Gastroesophageal sphincter (tissue), 4 donors: ENCODE data around the gene ZNF562. TPM values are rescaled to one million over a fixed set of nuclear protein-coding genes. Genes with fewer than 3 reads are reported as not detected.

Experiments used
- ATAC-seq: fragments of 150-250 bp; one replicate; pipeline ENCODE4 v1.9.1; 2016; ENCODE audit warnings: mild to moderate bottlenecking, moderate library complexity
- H3K27ac ChIP-seq, 4 donors: fragments of 200-600 bp; sonication (generic) in 3 of 4; 1 replicate in 3 of 4; 2 replicates in 1 of 4; pipeline ENCODE4 v1.5.1; 2016 to 2019
- H3K27me3 ChIP-seq: fragments of 200-600 bp; sonication (generic); one replicate; pipeline ENCODE4 v1.5.1; 2019
- H3K36me3 ChIP-seq, 2 donors: fragments of 200-600 bp; sonication (generic); one replicate each; pipeline ENCODE4 v1.5.1; 2019; ENCODE audit warnings: control low read depth in 1 of 2
- H3K4me1 ChIP-seq, 3 donors: fragments of 200-600 bp; sonication (generic); 1 replicate in 2 of 3; 2 replicates in 1 of 3; pipeline ENCODE4 v1.5.1; 2016 to 2019; ENCODE audit warnings: control low read depth in 2 of 3
- H3K4me3 ChIP-seq, 2 donors: fragments of 200-600 bp; sonication (generic); one replicate each; pipeline ENCODE4 v1.5.1; 2019; ENCODE audit warnings: mild to moderate bottlenecking in 1 of 2, moderate library complexity in 1 of 2
- H3K9me3 ChIP-seq, 3 donors: fragments of 200-600 bp; sonication (generic); one replicate each; pipeline ENCODE4 v1.5.1; 2017 to 2019; ENCODE audit warnings: control low read depth in 2 of 3
- CTCF ChIP-seq, 4 experiments: fragments of 200-600 bp in 2 of 4; fragments of 450-650 bp in 2 of 4; sonication (generic) in 1 of 4; IDR thresholded peaks; one replicate each; pipeline ENCODE4 v1.5.1; 2017 to 2019; ENCODE audit warnings: antibody characterized with exemption in 4 of 4, mild to moderate bottlenecking in 2 of 4, moderate library complexity in 2 of 4
- EP300 ChIP-seq: sonication (generic); formaldehyde crosslinking; IDR thresholded peaks from one replicate; pipeline ENCODE4 v1.6.1; 2017; ENCODE audit warnings: antibody characterized with exemption, mild to moderate bottlenecking
- POLR2A ChIP-seq, 2 donors: fragments of 450-650 bp; IDR thresholded peaks; one replicate each; pipeline ENCODE4 v1.6.1; 2017; ENCODE audit warnings: antibody characterized with exemption in 2 of 2, mild to moderate bottlenecking in 2 of 2, moderate library complexity in 1 of 2
- POLR2AphosphoS5 ChIP-seq: sonication (generic); formaldehyde crosslinking; IDR thresholded peaks from one replicate; pipeline ENCODE4 v1.6.1; 2017; ENCODE audit warnings: antibody characterized with exemption
- WGBS, 2 donors: methylation state at CpG; one replicate each; pipeline ENCODE4 v1.1.5; 2018; ENCODE audit warnings: low coverage in 1 of 2; 5-methylcytosine and 5-hydroxymethylcytosine counted together
- total RNA-seq, 4 donors: library from RNA; depleted of rRNA; stranded (reverse); fragments of >200 nt; gene quantifications; one replicate each; pipeline ENCODE4 v1.1.0, GENCODE V29; 2016

The ZNF562 gene
- total RNA-seq, 4 donors from 2014 or later: 26.9 to 35.9 (median 30.5) TPM

GRCh38 chr19:9597027-9597426 lies 77.9 kb downstream of the ZNF562 start:
- H3K4me1 ChIP-seq: no peaks in the 10 kb centered on the region
- peaks cover 7% of the 10 kb centered on the region for H3K27me3 ChIP-seq
- TF ChIP-seq POLR2AphosphoS5: no peak
- no peak for TF ChIP-seq EP300
- TF ChIP-seq POLR2A (IDR thresholded peaks at IDR 0.05): no peak
- TF ChIP-seq CTCF (IDR thresholded peaks at IDR 0.05): no peak
- no peak for ATAC-seq
- 62 to 85% methylated on average over 3 of the region's 3 CpGs for WGBS, 2 donors
- H3K27ac ChIP-seq: no peak overlapping the region
- H3K4me3 ChIP-seq: no peak overlapping the region
- peaks cover 0 to 17% (median 0%) of the 10 kb centered on the region in 3 donors for H3K9me3 ChIP-seq
- no peaks in the 10 kb centered on the region for H3K36me3 ChIP-seq

Other genes starting within 250 kb of the ZNF562 start
- gene ZNF266, start 239.5 kb downstream of the ZNF562 start, total RNA-seq: 10 to 100 TPM; 16.0 to 25.1 (median 20.8) TPM
- not detected for gene ZNF560, start 176.5 kb downstream of the ZNF562 start, total RNA-seq
- gene ZNF426, start 136.5 kb downstream of the ZNF562 start, total RNA-seq: 10 to 100 TPM; 12.5 to 24.3 (median 19.6) TPM
- gene ZNF121, start 90.6 kb downstream of the ZNF562 start, total RNA-seq: 10 to 100 TPM; 22.6 to 32.2 (median 28.1) TPM
- 10 to 100 TPM; 20.6 to 50.5 (median 28.5) TPM for gene ZNF561, start 53.9 kb downstream of the ZNF562 start, total RNA-seq
- 10 to 100 TPM; 10.5 to 36.1 (median 20.4) TPM for gene ZNF846, start 93.6 kb upstream of the ZNF562 start, total RNA-seq
- 10 to 100 TPM; 17.2 to 27.1 (median 24.0) TPM for gene FBXL12, start 144.0 kb upstream of the ZNF562 start, total RNA-seq
- 100 to 1,000 TPM; 420 to 701 (median 653) TPM for gene UBL5, start 152.8 kb upstream of the ZNF562 start, total RNA-seq
- 100 to 1,000 TPM; 137 to 160 (median 153) TPM for gene PIN1, start 160.2 kb upstream of the ZNF562 start, total RNA-seq